GM12875 (cell line): ENCODE results near the gene KLHL7.

Source experiments
- H3K4me3 ChIP-seq: one replicate; pipeline ENCODE4 v1.5.1; 2011; ENCODE audit warnings: low read depth, low read length, control low read depth
- CTCF ChIP-seq: IDR thresholded peaks from 2 replicates; pipeline ENCODE4 v1.5.1; 2011; ENCODE audit warnings: low read depth, mild to moderate bottlenecking, control low read depth, inconsistent platforms, low read length, moderate library complexity, borderline replicate concordance; ENCODE audit not compliant: insufficient read depth

The KLHL7 gene

GRCh38 chr7:23096518-23097290 lies 8.9 kb upstream of the KLHL7 start:
- H3K4me3 ChIP-seq, result no peak overlapping the region
- TF ChIP-seq CTCF, result no peak

DNA sequence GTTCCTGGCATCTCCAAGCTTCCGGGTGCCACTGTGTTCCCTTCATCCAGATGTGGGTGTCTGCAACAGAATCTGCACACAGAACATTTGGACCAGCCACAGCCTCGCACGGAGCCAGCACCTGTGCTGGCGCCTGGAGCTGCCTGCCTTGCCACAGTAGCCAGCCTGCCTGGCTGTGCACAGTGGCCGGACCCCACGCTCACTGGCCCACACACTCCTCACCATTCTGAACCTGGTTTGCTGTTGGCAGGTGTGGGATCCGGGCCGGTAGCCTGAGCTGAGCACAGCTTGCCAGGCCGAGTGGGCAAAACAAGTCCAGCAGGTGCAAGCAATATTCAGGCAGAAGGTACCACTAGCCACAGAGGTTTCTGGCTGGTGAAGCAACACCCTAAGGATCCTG lies 7.6 kb upstream of the KLHL7 start:
- H3K4me3 ChIP-seq, result no peak overlapping the region
- no peak for TF ChIP-seq CTCF

DNA sequence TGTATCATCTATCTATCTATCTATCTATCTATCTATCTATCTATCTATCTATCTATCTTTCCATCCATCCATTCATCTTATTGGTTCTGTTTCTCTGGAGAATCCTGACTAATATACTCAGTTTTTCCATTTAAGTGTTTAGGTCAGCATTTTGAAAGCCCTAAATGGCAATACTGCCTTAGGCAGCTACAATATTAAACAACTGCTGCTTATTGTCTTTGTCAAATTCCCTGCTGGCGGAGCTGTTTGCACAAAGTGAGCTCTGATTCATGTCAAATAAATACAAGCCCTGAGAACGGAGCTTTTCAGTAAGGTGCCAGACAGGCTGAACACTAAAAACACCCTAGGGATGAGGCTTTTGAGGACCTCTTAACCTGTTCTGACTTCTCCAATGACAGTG lies 7.1 kb upstream of the KLHL7 start:
- H3K4me3 ChIP-seq, result no peak overlapping the region
- no peak for TF ChIP-seq CTCF

DNA sequence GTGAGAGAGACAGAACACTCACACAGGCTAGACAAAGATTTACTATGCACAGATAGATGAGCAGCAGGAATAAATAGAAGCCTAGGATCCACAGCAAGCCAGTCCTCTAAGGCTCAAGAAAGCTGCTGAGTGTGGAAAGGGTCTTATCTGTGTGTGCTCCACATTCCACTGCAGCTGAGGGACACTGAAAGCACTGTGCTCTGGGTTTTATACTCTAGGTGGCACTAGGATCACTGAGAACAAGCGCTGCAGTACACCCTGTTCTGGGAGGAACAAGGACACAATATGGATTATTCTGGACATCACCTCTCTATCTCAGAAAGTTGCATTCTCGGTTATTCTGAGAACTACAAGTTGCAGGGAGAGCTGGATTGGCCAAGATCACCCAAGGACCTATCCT lies 4.9 kb upstream of the KLHL7 start:
- H3K4me3 ChIP-seq, result no peak overlapping the region
- TF ChIP-seq CTCF, result 0 out of 2 replicates have a peak, but pooled peaks have one; percentile 5

- peak overlapping the region; percentile 83 for H3K4me3 ChIP-seq
- TF ChIP-seq CTCF, result no peak
These were observed 420 bp upstream of the KLHL7 start for GRCh38 chr7:23105086-23105643.

GRCh38 chr7:23106057-23106822 lies 655 bp downstream of the KLHL7 start:
- TF ChIP-seq CTCF, result no peak
- H3K4me3 ChIP-seq, result peak overlapping the region; percentile 83
